GM21717 (cell line): ENCODE results near the gene HOXA2.

Source experiments
- ATAC-seq: cut with Tn5 transposase; IDR thresholded peaks from one replicate; pipeline ENCODE4 v1.9.1; 2021; ENCODE audit warnings: mild to moderate bottlenecking, moderate library complexity; ENCODE audit not compliant: unreplicated experiment

The HOXA2 gene

DNA sequence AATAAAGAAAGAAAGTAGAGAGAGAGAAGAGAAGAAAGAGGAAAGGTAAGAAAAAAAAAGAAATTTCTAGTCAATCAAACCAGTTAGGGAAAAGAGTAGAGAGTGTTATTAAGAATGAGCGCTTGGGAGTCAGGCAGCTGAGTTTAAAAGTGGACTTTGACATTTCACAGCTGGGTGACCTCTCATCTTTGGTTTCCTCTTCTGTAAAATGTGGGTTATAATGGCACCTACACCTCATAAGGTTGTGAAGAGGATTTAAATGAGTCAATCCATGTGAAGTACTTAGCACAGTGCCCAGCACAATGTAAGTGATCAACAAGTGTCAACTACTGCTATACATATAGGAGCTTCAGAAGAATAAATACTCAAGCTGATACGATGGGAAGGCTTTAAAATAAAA, 18.8 kb downstream of the HOXA2 start:
- ATAC-seq: no peak

DNA sequence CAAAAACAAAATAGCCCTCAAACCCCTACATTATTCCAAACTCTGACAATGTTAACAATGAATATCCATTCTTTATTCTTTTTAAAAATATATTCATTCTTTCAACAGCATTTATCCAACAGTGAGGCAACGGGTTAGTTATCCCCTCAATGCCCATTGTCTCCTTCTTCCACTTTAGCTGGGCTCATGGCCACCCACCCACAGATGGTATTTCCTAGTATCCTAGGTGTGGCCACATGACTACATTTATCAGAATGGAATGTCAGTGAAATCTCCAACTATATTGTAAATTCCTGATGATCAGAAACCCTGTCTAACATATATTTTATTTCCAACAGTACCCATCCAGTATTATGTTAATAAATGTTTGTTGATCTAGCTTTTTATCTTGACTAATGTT, 20.3 kb downstream of the HOXA2 start:
- no peak for ATAC-seq

DNA sequence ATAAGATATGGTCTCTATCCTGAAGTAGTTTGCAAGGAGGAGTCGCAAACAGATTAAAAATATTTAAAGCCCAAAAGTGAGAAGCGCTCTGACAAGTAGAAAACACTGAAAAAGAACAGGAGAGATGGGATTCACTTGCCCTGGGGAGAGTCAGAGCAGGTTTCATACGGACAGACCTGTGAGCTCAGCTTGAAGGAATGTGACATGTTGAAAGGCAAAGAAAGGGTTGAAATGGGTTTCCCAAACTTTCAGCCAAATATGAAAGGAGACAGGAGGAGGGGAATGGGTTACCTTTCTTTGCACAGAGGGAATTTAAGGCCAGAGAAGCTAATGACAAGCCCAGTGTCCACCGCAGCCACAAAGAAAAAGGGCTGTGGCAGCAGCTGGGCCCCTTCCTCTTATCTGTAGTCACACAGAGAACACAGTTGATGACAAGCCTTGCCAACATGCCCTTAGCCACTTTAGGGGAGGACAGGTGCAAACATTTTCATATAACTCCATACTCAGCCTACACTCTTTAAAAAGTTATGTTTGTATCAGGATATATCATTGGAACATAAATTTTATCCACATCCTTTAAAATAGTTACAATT, 21.5 kb downstream of the HOXA2 start:
- no peak for ATAC-seq

DNA sequence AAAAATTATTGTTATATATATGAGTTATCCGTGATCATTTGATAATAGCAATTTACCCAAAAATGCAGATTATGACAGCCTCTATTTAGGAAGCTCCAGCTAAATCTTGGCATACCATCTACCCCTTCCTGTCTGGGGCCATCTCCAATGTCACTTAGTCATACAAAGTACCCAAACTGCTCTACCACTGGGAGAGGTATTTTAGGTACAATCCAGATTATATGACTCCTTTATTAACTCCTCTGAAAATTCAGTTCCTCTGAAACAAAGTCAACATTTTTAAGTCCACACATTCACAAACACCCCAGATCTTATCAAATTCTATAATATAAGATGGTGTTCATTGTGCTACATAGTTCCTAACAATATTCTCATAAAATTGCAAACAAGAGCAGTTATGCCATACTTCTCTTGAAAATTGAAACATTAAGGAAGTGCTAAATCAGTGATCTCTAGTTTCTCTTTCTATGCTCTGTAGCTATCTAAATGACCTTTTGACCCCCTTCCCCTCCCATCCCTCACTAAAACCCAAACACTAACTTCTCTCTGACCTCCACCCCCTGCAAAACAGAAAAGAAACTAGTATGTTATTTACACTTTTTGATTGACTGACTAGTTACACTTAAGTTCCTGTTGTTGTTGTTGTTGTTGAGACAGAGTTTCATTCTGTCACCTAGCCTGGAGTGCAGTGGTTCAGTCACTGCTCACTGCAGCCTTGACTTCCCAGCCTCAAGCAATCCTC, 23.1 kb downstream of the HOXA2 start:
- no peak for ATAC-seq

DNA sequence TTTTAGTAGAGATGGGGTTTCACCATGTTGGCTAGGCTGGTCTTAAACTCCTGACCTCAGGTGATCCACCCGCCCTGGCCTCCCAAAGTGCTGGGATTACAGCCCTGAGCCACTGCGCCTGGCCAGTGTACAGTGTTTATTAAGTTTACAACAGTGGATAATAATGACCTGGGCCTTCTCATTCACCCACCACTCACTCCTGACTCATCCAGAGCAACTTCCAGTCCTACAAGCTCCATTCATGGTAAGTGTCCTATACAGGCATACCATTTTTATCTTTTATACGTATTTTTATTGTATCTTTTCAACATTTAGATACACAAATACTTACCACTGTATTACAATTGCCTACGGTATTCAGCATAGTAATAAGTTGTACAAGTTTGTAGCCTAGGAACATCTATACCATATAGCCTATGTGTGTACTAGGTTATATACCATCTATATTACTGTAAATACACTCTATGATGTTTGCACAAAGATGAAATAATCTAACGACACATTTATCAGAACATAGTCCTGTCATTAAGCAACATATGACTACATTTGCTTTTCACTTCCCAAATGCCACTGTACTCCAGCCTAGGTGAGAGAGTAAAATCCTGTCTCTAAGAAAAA, 23.8 kb downstream of the HOXA2 start:
- ATAC-seq: no peak

DNA sequence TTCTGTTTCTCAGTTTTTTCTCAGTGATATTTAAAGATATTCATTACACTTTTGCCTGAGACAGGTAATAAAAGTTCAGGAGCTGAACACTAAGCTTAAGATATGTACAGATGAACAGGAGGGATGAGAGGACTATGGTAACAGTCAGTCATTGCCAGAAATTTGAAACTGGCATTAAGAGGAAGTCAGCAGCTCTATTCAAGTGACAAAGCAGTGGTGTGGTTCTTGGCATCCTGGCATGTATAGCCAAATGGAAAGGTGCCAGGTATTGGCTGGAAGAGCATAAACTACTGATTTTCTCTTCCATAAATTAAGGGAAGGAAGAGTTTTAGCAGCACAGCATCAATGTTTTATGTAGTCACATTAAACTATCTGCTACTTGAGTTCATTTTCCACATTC, 29.4 kb downstream of the HOXA2 start:
- ATAC-seq: no peak

DNA sequence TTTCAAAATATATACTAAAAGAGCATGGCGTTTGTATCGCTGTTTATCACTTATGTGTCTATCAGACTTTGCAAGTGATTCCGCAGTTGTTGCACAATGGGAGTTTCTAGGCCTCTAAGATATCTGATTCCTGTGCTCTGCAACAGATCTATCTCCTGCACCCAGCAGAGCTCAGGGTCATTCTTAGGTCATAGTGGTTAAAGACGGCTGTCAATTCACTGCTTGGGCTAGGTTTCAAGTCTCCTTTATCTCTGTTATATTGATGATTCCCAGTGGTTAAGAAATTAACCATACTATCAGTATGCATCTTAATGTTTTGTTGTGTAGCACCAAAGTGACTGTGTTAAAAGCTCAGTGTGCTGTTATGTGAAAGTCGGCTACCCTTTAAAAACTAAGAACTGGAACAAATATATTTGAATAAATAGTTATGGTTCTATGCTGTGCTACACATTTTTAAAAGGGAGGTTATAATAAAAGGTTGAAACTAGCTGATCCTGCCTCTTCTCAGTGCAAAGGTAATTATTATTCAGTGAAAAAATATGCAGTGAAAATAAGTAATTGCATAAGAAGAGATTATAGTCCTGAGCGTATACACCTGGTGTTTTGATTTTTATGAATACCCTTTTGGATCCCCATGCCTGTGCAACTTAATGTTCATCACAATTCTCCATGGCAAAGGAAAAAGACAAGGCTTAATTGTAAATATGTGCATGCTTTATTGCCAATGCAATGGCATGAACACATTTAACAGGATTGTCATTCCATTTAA, 30.7 kb downstream of the HOXA2 start:
- ATAC-seq: no peak

GRCh38 chr7:27068259-27068658, 34.2 kb downstream of the HOXA2 start:
- ATAC-seq: no peak

GRCh38 chr7:27066148-27066547, 36.3 kb downstream of the HOXA2 start:
- no peak for ATAC-seq

DNA sequence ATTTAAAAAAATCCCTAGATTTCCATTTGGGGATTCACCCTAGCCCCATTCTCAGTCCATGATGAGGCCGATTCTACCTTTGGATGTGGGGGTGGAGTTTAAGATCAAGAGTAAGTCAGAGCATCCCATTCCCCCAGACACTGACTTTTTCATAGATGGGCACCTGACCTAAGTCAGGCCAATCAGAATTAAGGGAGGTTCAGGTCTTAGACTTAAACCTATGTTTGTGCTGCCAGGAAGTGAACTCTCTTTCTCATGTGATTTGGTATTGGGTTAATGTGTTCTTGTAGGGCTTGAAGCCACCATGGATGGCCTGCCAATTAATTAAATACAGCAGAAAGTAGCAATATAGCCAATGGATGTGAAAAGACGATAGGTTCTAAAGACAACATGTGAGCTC, 36.8 kb downstream of the HOXA2 start:
- no peak for ATAC-seq

- no peak for ATAC-seq
Observed at GRCh38 chr7:27064661-27065060, 37.8 kb downstream of the HOXA2 start.

DNA sequence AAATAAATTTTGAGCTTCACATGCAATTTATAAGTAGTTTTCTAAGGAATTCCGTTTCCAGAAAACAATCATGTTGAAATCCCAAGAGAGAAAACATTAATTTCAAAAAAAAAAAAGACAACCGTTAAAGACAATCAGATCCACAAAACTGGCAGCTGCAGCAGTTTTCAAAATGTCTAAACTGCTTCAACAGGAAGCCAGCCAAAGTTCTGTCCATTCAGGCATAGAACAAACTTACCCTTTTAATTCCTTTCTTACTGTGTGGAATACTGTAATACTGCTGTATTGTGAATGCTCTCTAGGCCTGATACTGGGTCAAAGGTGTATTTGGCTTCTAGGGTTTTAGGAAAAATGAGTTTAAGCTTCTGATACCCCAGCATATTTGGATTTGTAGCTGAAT, 38.3 kb downstream of the HOXA2 start:
- ATAC-seq: no peak

DNA sequence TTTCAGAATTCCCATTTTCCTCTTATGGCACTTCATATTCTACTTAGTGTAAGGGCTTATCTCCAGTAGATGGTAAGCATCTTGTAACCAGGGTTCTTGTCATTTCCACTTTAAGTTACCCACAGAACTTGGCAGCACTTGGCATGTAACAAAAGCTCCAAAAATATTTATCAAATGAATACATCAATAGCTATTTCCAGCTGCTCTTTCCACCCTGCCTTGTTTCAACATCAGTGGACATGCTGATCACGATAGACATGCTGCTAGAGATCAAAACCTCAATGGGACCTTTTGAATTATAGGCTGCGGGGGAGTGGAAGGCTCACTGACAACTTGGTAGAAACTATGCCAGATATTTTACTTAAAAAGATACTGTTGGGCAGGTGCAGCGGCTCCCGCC, 39.5 kb downstream of the HOXA2 start:
- ATAC-seq: no peak

- no peak for ATAC-seq
Observed at GRCh38 chr7:27053153-27053552, 49.3 kb downstream of the HOXA2 start.

DNA sequence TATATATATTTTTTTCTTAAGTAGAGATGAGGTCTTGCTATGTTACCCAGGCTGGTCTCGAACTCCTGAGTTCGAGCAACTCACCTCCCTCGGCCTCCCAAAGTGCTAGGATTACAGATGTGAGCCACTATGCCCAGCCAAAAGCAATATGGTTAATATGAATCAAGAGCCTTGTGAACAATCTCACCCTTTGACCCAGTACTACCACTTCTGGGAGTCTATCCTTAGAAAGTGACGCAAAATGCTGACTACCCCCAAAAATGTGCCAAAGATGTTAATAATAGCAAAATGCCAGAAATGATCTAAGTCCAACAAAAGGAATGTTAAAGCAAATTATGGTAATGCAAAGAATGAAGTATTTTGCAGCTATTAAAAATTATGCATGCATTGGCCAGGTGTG, 51.0 kb downstream of the HOXA2 start:
- ATAC-seq: no peak
